ENCODE data around the gene PPP1R3F.

The PPP1R3F gene

GRCh38 chrX:49251325-49251724, 18.3 kb upstream of the PPP1R3F start:
- no peaks in the 10 kb centered on the region for H3K4me1 ChIP-seq (ENCODE audit: insufficient read depth, low read length)
- H4K20me1 ChIP-seq (ENCODE audit: insufficient read depth, low read length) = no peaks in the 10 kb centered on the region
- H2AFZ ChIP-seq (ENCODE audit: low read depth, low read length) = no peak overlapping the region
- no peak overlapping the region for H3K4me3 ChIP-seq (ENCODE audit: low read depth in 1 of 2, low read length in 2 of 2)
- TF ChIP-seq EZH2 (IDR thresholded peaks at IDR 0.05; ENCODE audit: borderline replicate concordance, low read depth, low read length, severe bottlenecking) (no peak), CTCF (IDR thresholded peaks at IDR 0.05; ENCODE audit: borderline replicate concordance, extremely low read depth, low read length, poor library complexity, severe bottlenecking) (no peak)
- H3K9ac ChIP-seq (ENCODE audit: low read depth, low read length) = no peak overlapping the region
- H3K27ac ChIP-seq (ENCODE audit: low read length) = no peak overlapping the region
- no peaks in the 10 kb centered on the region for H3K27me3 ChIP-seq (ENCODE audit: insufficient read depth, low read length, poor library complexity)
- peaks cover 21% of the 10 kb centered on the region for H3K36me3 ChIP-seq (ENCODE audit: insufficient read depth, low read length)
- no peaks in the 10 kb centered on the region for H3K9me3 ChIP-seq (ENCODE audit: insufficient read depth, low read length, severe bottlenecking)
- H3K79me2 ChIP-seq (ENCODE audit: insufficient read depth, low read length) = no peaks in the 10 kb centered on the region
- no peak for ATAC-seq (ENCODE audit: insufficient read depth, low read depth)
- no peak overlapping the region for H3K4me2 ChIP-seq (ENCODE audit: insufficient read depth, low read length)
- DNase-seq = no peak

GRCh38 chrX:49254639-49255038, 15.0 kb upstream of the PPP1R3F start:
- H4K20me1 ChIP-seq (ENCODE audit: insufficient read depth, low read length) = no peaks in the 10 kb centered on the region
- H3K27me3 ChIP-seq (ENCODE audit: insufficient read depth, low read length, poor library complexity) = no peaks in the 10 kb centered on the region
- DNase-seq = no peak
- no peak overlapping the region for H2AFZ ChIP-seq (ENCODE audit: low read depth, low read length)
- H3K4me2 ChIP-seq (ENCODE audit: insufficient read depth, low read length) = no peak overlapping the region
- no peak for TF ChIP-seq CTCF (IDR thresholded peaks at IDR 0.05; ENCODE audit: borderline replicate concordance, extremely low read depth, low read length, poor library complexity, severe bottlenecking)
- TF ChIP-seq EZH2 (IDR thresholded peaks at IDR 0.05; ENCODE audit: borderline replicate concordance, low read depth, low read length, severe bottlenecking) = no peak
- H3K4me3 ChIP-seq (ENCODE audit: low read depth in 1 of 2, low read length in 2 of 2) = no peak overlapping the region
- H3K9ac ChIP-seq (ENCODE audit: low read depth, low read length) = no peak overlapping the region
- H3K9me3 ChIP-seq (ENCODE audit: insufficient read depth, low read length, severe bottlenecking) = no peaks in the 10 kb centered on the region
- H3K79me2 ChIP-seq (ENCODE audit: insufficient read depth, low read length) = no peaks in the 10 kb centered on the region
- no peak for ATAC-seq (ENCODE audit: insufficient read depth, low read depth)
- no peaks in the 10 kb centered on the region; the same call in 1 of the 2 replicates for H3K36me3 ChIP-seq (ENCODE audit: insufficient read depth, low read length)
- no peaks in the 10 kb centered on the region for H3K4me1 ChIP-seq (ENCODE audit: insufficient read depth, low read length)
- H3K27ac ChIP-seq (ENCODE audit: low read length) = no peak overlapping the region

- Histone ChIP-seq H4K20me1 (ENCODE audit: insufficient read depth, low read length) (no peaks in the 10 kb centered on the region), H3K4me2 (ENCODE audit: insufficient read depth, low read length) (no peak overlapping the region), H3K4me1 (ENCODE audit: insufficient read depth, low read length) (no peaks in the 10 kb centered on the region), H3K9me3 (ENCODE audit: insufficient read depth, low read length, severe bottlenecking) (no peaks in the 10 kb centered on the region), H2AFZ (ENCODE audit: low read depth, low read length) (no peak overlapping the region), H3K79me2 (ENCODE audit: insufficient read depth, low read length) (no peaks in the 10 kb centered on the region), H3K36me3 (ENCODE audit: insufficient read depth, low read length) (no peaks in the 10 kb centered on the region), H3K9ac (ENCODE audit: low read depth, low read length) (no peak overlapping the region), H3K4me3 (ENCODE audit: low read depth in 1 of 2, low read length in 2 of 2) (no peak overlapping the region), H3K27ac (ENCODE audit: low read length) (no peak overlapping the region), H3K27me3 (ENCODE audit: insufficient read depth, low read length, poor library complexity) (no peaks in the 10 kb centered on the region)
- TF ChIP-seq CTCF (IDR thresholded peaks at IDR 0.05; ENCODE audit: borderline replicate concordance, extremely low read depth, low read length, poor library complexity, severe bottlenecking) (no peak), EZH2 (IDR thresholded peaks at IDR 0.05; ENCODE audit: borderline replicate concordance, low read depth, low read length, severe bottlenecking) (no peak)
- no peak for DNase-seq
- 0 out of 3 replicates have a peak, but pooled peaks have one; percentile 13 for ATAC-seq (ENCODE audit: insufficient read depth, low read depth)
These were observed 13.2 kb upstream of the PPP1R3F start for GRCh38 chrX:49256268-49256995.
